ENCODE measurements around the gene KDM1B. TPM values are rescaled to one million over a fixed set of nuclear protein-coding genes. Genes with fewer than 3 reads are reported as not detected.

The KDM1B gene
- total and polyA plus RNA-seq, 9 of the 15 experiments (the other 6 are each of a cell fraction or from before 2014, with no cell fraction given): 1.4 to 58.9 (median 36.3) TPM

DNA sequence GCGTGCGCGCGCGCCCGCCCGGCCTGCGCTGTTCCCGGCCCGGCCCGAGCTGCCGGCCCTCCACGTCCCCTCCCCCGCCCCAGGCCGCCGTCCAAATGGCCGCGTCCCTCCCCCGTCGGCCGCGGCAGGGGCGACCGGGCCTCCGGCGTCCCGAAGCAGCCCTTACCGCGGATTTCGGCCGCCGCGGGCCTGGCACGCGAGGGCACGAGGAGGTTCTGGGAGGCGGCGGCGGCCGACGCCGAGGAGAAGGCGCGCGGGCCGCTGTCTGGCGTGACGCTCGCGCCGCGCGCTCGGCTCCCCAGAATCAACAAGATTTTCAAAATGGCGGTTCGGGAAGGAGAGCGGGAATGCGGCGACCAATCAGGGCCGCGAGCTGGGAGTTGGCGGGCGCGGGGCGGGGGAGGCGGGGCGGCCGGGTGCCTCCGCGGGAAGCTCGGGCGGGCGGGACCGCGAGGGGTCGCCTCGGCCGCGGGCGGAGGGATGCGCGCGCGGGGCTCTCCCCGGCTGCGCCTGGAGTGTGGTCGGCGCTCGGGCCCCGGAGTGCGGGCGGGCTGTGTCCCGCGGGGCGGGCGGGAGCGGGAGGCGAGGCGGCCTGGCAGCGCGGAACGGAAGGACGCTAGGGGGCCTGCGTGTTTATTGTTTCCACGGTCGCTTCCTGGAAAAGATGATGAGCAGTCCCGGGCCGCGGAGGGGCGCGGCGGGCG lies 109.1 kb downstream of the KDM1B start, which contains the start of gene DEK (continued):
- TF ChIP-seq, protein P1, sequence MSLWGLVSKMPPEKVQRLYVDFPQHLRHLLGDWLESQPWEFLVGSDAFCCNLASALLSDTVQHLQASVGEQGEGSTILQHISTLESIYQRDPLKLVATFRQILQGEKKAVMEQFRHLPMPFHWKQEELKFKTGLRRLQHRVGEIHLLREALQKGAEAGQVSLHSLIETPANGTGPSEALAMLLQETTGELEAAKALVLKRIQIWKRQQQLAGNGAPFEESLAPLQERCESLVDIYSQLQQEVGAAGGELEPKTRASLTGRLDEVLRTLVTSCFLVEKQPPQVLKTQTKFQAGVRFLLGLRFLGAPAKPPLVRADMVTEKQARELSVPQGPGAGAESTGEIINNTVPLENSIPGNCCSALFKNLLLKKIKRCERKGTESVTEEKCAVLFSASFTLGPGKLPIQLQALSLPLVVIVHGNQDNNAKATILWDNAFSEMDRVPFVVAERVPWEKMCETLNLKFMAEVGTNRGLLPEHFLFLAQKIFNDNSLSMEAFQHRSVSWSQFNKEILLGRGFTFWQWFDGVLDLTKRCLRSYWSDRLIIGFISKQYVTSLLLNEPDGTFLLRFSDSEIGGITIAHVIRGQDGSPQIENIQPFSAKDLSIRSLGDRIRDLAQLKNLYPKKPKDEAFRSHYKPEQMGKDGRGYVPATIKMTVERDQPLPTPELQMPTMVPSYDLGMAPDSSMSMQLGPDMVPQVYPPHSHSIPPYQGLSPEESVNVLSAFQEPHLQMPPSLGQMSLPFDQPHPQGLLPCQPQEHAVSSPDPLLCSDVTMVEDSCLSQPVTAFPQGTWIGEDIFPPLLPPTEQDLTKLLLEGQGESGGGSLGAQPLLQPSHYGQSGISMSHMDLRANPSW (CRISPR knock-in tag; IDR thresholded peaks at IDR 0.05): no peak
- TF ChIP-seq FOXA3 (CRISPR knock-in tag; conservative IDR thresholded peaks at IDR 0.05 in 1 of 2, IDR thresholded peaks at IDR 0.05 in 1 of 2): peak; percentile 67 to 74; a peak in 3 of 4 replicates
- TF ChIP-seq NR2C2 (CRISPR knock-in tag; IDR thresholded peaks at IDR 0.05): no peak
- peak; percentile 55 for TF ChIP-seq NR2C2 (tag; IDR thresholded peaks at IDR 0.05)
- TF ChIP-seq ZBTB40 (IDR thresholded peaks at IDR 0.05): no peak
- TF ChIP-seq ZBTB40 (CRISPR knock-in tag; IDR thresholded peaks at IDR 0.05): no peak
- TF ChIP-seq HSF4 (CRISPR knock-in tag; IDR thresholded peaks at IDR 0.05; ENCODE audit: borderline replicate concordance): no peak
- TF ChIP-seq SMARCA4 (IDR thresholded peaks at IDR 0.05): no peak
- no peak for TF ChIP-seq ZNF146 (CRISPR knock-in tag; IDR thresholded peaks at IDR 0.05; ENCODE audit: unreplicated experiment)
- TF ChIP-seq ZNF282 (CRISPR knock-in tag; IDR thresholded peaks at IDR 0.05): no peak
- peak; percentile 66; the same call in 1 of the 2 replicates for TF ChIP-seq POLR2A (conservative IDR thresholded peaks at IDR 0.05)
- TF ChIP-seq, protein P2, sequence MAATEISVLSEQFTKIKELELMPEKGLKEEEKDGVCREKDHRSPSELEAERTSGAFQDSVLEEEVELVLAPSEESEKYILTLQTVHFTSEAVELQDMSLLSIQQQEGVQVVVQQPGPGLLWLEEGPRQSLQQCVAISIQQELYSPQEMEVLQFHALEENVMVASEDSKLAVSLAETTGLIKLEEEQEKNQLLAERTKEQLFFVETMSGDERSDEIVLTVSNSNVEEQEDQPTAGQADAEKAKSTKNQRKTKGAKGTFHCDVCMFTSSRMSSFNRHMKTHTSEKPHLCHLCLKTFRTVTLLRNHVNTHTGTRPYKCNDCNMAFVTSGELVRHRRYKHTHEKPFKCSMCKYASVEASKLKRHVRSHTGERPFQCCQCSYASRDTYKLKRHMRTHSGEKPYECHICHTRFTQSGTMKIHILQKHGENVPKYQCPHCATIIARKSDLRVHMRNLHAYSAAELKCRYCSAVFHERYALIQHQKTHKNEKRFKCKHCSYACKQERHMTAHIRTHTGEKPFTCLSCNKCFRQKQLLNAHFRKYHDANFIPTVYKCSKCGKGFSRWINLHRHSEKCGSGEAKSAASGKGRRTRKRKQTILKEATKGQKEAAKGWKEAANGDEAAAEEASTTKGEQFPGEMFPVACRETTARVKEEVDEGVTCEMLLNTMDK (IDR thresholded peaks at IDR 0.05; ENCODE audit: borderline replicate concordance, insufficient read depth, low read depth, low read length, poor library complexity, severe bottlenecking): peak; percentile 87
- TF ChIP-seq CSDE1 (IDR thresholded peaks at IDR 0.05): no peak
- TF ChIP-seq SAP30 (IDR thresholded peaks at IDR 0.05; ENCODE audit: borderline replicate concordance, insufficient read depth, low read depth, low read length, poor library complexity, severe bottlenecking): no peak

Measured in K562 (cell line).